Right lobe of liver (tissue), 4 donors: ENCODE measurements around the gene MUC13.

Source experiments
- POLR2A ChIP-seq: fragments of 450-650 bp; IDR thresholded peaks from one replicate; pipeline ENCODE4 v1.6.1; 2017; ENCODE audit warnings: antibody characterized with exemption, mild to moderate bottlenecking
- TF ChIP-seq, protein P1 (sequence below), 4 donors: fragments of 200-600 bp in 3 of 4; fragments of 450-650 bp in 1 of 4; IDR thresholded peaks; one replicate each; pipeline versions ENCODE4 v1.5.1 to v1.8.0; 2016 to 2022; ENCODE audit warnings: antibody characterized with exemption in 4 of 4, mild to moderate bottlenecking in 2 of 4
- donor health status: DM: no; HTN: no; CAD: no.
- donor health status: DM: no; HTN: no; CAD: no.
- donor health status: DM: no; HTN: yes; CAD: no.

DNA sequence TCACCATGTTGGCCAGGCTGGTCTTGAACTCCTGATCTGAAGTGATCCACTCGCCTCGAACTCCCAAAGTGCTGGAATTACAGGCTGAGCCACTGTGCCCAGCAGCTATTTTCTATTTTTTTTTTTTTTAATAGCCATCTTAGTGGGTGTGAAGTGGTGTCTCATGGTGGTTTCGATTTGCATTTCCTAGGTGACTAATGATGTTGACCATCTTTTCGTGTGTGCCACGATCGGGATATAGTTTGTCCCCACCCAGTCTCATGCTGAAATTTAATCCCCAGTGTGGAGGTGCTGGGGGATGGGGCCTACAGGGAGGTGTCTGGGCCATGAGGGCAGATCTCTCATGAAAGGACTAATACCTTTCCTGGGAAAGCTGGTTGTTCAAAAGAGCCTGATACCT, 41.8 kb upstream of the MUC13 start:
- TF ChIP-seq, protein P1, sequence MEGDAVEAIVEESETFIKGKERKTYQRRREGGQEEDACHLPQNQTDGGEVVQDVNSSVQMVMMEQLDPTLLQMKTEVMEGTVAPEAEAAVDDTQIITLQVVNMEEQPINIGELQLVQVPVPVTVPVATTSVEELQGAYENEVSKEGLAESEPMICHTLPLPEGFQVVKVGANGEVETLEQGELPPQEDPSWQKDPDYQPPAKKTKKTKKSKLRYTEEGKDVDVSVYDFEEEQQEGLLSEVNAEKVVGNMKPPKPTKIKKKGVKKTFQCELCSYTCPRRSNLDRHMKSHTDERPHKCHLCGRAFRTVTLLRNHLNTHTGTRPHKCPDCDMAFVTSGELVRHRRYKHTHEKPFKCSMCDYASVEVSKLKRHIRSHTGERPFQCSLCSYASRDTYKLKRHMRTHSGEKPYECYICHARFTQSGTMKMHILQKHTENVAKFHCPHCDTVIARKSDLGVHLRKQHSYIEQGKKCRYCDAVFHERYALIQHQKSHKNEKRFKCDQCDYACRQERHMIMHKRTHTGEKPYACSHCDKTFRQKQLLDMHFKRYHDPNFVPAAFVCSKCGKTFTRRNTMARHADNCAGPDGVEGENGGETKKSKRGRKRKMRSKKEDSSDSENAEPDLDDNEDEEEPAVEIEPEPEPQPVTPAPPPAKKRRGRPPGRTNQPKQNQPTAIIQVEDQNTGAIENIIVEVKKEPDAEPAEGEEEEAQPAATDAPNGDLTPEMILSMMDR (IDR thresholded peaks at IDR 0.05), result no peak
- TF ChIP-seq POLR2A, result no peak
